ENCODE data around the gene JAK1.

- no peak for TF ChIP-seq CTCF (IDR thresholded peaks at IDR 0.05; ENCODE audit: extremely low read depth in 1 of 2, insufficient read depth in 1 of 2, low read depth in 1 of 2, low read length in 2 of 2)
- TF ChIP-seq POLR2AphosphoS5 (IDR thresholded peaks at IDR 0.05; ENCODE audit: insufficient read depth, low read depth, low read length) = no peak
- no peak for TF ChIP-seq POLR2A (IDR thresholded peaks at IDR 0.05; ENCODE audit: low read depth, low read length)
- no peak for TF ChIP-seq MAX (IDR thresholded peaks at IDR 0.05; ENCODE audit: insufficient read depth, insufficient read length)
- TF ChIP-seq MYC (IDR thresholded peaks at IDR 0.05; ENCODE audit: low read depth, low read length) = no peak
- TF ChIP-seq EZH2 (IDR thresholded peaks at IDR 0.05; ENCODE audit: borderline replicate concordance, low read depth, low read length, severe bottlenecking) = no peak
- no peak for TF ChIP-seq JUN (IDR thresholded peaks at IDR 0.05; ENCODE audit: borderline replicate concordance, insufficient read depth, insufficient read length, low read depth)
- no peak for TF ChIP-seq FOS (IDR thresholded peaks at IDR 0.05; ENCODE audit: borderline replicate concordance, insufficient read depth, low read length)
- TF ChIP-seq GATA2 (IDR thresholded peaks at IDR 0.05; ENCODE audit: insufficient read depth, insufficient read length, low read depth, low read length) = no peak
Observed at GRCh38 chr1:65009724-65010420, 43.5 kb upstream of the JAK1 start.

Measured in endothelial cell of umbilical vein (primary cell).